ENCODE data around the gene CD8B2.
A peak's percentile ranks its signal among the peaks of the same experiment; 100 is the strongest.

The CD8B2 gene

GRCh38 chr2:106530866-106531265, 43.7 kb downstream of the CD8B2 start:
- peaks cover 9% of the 10 kb centered on the region for H3K27me3 Mint-ChIP-seq
- no peaks in the 10 kb centered on the region for H3K36me3 Mint-ChIP-seq
- no peak overlapping the region for H3K27ac Mint-ChIP-seq
- H3K4me1 Mint-ChIP-seq = no peaks in the 10 kb centered on the region
- H3K9me3 Mint-ChIP-seq = no peaks in the 10 kb centered on the region
- CTCF ChIA-PET = no interaction called here
- H3K4me3 Mint-ChIP-seq = no peak overlapping the region
- no peak for DNase-seq

GRCh38 chr2:106531676-106532214, 44.6 kb downstream of the CD8B2 start:
- no peaks in the 10 kb centered on the region for H3K36me3 Mint-ChIP-seq
- peaks cover 9% of the 10 kb centered on the region for H3K27me3 Mint-ChIP-seq

GRCh38 chr2:106532236-106532635, 45.1 kb downstream of the CD8B2 start:
- H3K4me1 Mint-ChIP-seq = no peaks in the 10 kb centered on the region
- peaks cover 9% of the 10 kb centered on the region for H3K27me3 Mint-ChIP-seq

More at GRCh38 chr2:106531676-106532214, 44.6 kb downstream of the CD8B2 start:
- Mint-ChIP-seq H3K9me3 (no peaks in the 10 kb centered on the region), H3K27ac (no peak overlapping the region), H3K4me3 (no peak overlapping the region), H3K4me1 (no peaks in the 10 kb centered on the region)
- DNase-seq = no peak
- CTCF ChIA-PET = no interaction called here

GRCh38 chr2:106534471-106534870, 47.3 kb downstream of the CD8B2 start:
- peaks cover 4% of the 10 kb centered on the region for H3K27me3 Mint-ChIP-seq
- no peak overlapping the region for H3K27ac Mint-ChIP-seq
- no peak overlapping the region for H3K4me3 Mint-ChIP-seq
- no peaks in the 10 kb centered on the region for H3K9me3 Mint-ChIP-seq
- CTCF ChIA-PET = no interaction called here
- H3K4me1 Mint-ChIP-seq = no peaks in the 10 kb centered on the region
- no peak for DNase-seq
- H3K36me3 Mint-ChIP-seq = no peaks in the 10 kb centered on the region

More at GRCh38 chr2:106532236-106532635, 45.1 kb downstream of the CD8B2 start:
- Mint-ChIP-seq H3K4me3 (no peak overlapping the region), H3K27ac (no peak overlapping the region), H3K9me3 (no peaks in the 10 kb centered on the region), H3K36me3 (no peaks in the 10 kb centered on the region)
- DNase-seq = no peak
- CTCF ChIA-PET = interaction anchor here (1.4 kb wide), 1 partner anchor 11 kb away, joined by 3 read pairs; no protein-coding TSS in a partner anchor

GRCh38 chr2:106536490-106536889, 49.3 kb downstream of the CD8B2 start:
- H3K4me1 Mint-ChIP-seq = no peaks in the 10 kb centered on the region
- no peak overlapping the region for H3K4me3 Mint-ChIP-seq
- H3K27me3 Mint-ChIP-seq = peaks cover 11% of the 10 kb centered on the region
- CTCF ChIA-PET = no interaction called here
- no peak overlapping the region for H3K27ac Mint-ChIP-seq
- H3K36me3 Mint-ChIP-seq = no peaks in the 10 kb centered on the region
- no peaks in the 10 kb centered on the region for H3K9me3 Mint-ChIP-seq
- DNase-seq = no peak

- CTCF ChIA-PET = interaction anchor here (0.6 kb wide), 1 partner anchor 333 kb away, joined by 3 read pairs; no protein-coding TSS in a partner anchor
- Mint-ChIP-seq H3K4me3 (no peak overlapping the region), H3K27ac (no peak overlapping the region), H3K9me3 (no peaks in the 10 kb centered on the region), H3K4me1 (no peaks in the 10 kb centered on the region), H3K27me3 (peaks cover 16% of the 10 kb centered on the region), H3K36me3 (no peaks in the 10 kb centered on the region)
- DNase-seq = no peak
Observed at GRCh38 chr2:106537047-106537446, 49.9 kb downstream of the CD8B2 start.

GRCh38 chr2:106537791-106538191, 50.6 kb downstream of the CD8B2 start:
- H3K27me3 Mint-ChIP-seq = peaks cover 20% of the 10 kb centered on the region
- H3K9me3 Mint-ChIP-seq = no peaks in the 10 kb centered on the region
- no peak overlapping the region for H3K27ac Mint-ChIP-seq
- DNase-seq = no peak
- CTCF ChIA-PET = no interaction called here
- H3K4me1 Mint-ChIP-seq = peaks cover 1% of the 10 kb centered on the region
- H3K4me3 Mint-ChIP-seq = no peak overlapping the region
- no peaks in the 10 kb centered on the region for H3K36me3 Mint-ChIP-seq

GRCh38 chr2:106540886-106541285, 53.7 kb downstream of the CD8B2 start:
- no peaks in the 10 kb centered on the region for H3K9me3 Mint-ChIP-seq
- no peaks in the 10 kb centered on the region for H3K36me3 Mint-ChIP-seq

GRCh38 chr2:106541333-106541732, 54.2 kb downstream of the CD8B2 start:
- H3K4me3 Mint-ChIP-seq = no peak overlapping the region
- H3K9me3 Mint-ChIP-seq = no peaks in the 10 kb centered on the region
- H3K4me1 Mint-ChIP-seq = peaks cover 3% of the 10 kb centered on the region
- peaks cover 36% of the 10 kb centered on the region for H3K27me3 Mint-ChIP-seq
- DNase-seq = no peak
- no peak overlapping the region for H3K27ac Mint-ChIP-seq
- CTCF ChIA-PET = interaction anchor here (0.8 to 1.1 kb wide), 2 partner anchors 11 to 436 kb away, joined by 3 read pairs; no protein-coding TSS in a partner anchor
- no peaks in the 10 kb centered on the region for H3K36me3 Mint-ChIP-seq

More at GRCh38 chr2:106540886-106541285, 53.7 kb downstream of the CD8B2 start:
- peaks cover 3% of the 10 kb centered on the region for H3K4me1 Mint-ChIP-seq
- CTCF ChIA-PET = interaction anchor here (0.8 to 1.1 kb wide), 2 partner anchors 11 to 435 kb away, joined by 3 read pairs; no protein-coding TSS in a partner anchor
- H3K27me3 Mint-ChIP-seq = peaks cover 36% of the 10 kb centered on the region
- DNase-seq = no peak
- no peak overlapping the region for H3K4me3 Mint-ChIP-seq
- no peak overlapping the region for H3K27ac Mint-ChIP-seq

GRCh38 chr2:106542746-106543359, 55.7 kb downstream of the CD8B2 start:
- DNase-seq = peak; percentile 81
- H3K4me1 Mint-ChIP-seq = peaks cover 3% of the 10 kb centered on the region
- no peaks in the 10 kb centered on the region for H3K9me3 Mint-ChIP-seq
- peaks cover 43% of the 10 kb centered on the region for H3K27me3 Mint-ChIP-seq
- H3K27ac Mint-ChIP-seq = no peak overlapping the region
- H3K36me3 Mint-ChIP-seq = no peaks in the 10 kb centered on the region
- peak overlapping the region; percentile 36 for H3K4me3 Mint-ChIP-seq
- CTCF ChIA-PET = interaction anchor here (0.6 to 2.4 kb wide), 6 partner anchors 10 to 437 kb away, joined by 3 to 10 read pairs (median 4); no protein-coding TSS in a partner anchor

GRCh38 chr2:106545007-106545406, 57.8 kb downstream of the CD8B2 start:
- Mint-ChIP-seq H3K27me3 (peaks cover 43% of the 10 kb centered on the region), H3K4me1 (peaks cover 3% of the 10 kb centered on the region), H3K4me3 (no peak overlapping the region), H3K9me3 (no peaks in the 10 kb centered on the region), H3K36me3 (no peaks in the 10 kb centered on the region), H3K27ac (no peak overlapping the region)
- CTCF ChIA-PET = no interaction called here
- no peak for DNase-seq

GRCh38 chr2:106546391-106546990, 59.3 kb downstream of the CD8B2 start:
- no peak for DNase-seq
- peaks cover 3% of the 10 kb centered on the region for H3K4me1 Mint-ChIP-seq
- no peaks in the 10 kb centered on the region for H3K9me3 Mint-ChIP-seq
- H3K27ac Mint-ChIP-seq = no peak overlapping the region
- no peaks in the 10 kb centered on the region for H3K36me3 Mint-ChIP-seq
- peaks cover 35% of the 10 kb centered on the region for H3K27me3 Mint-ChIP-seq
- H3K4me3 Mint-ChIP-seq = no peak overlapping the region
- CTCF ChIA-PET = interaction anchor here (0.8 to 1.3 kb wide), 3 partner anchors 16 to 436 kb away, joined by 4 read pairs; no protein-coding TSS in a partner anchor

GRCh38 chr2:106547164-106547903, 60.2 kb downstream of the CD8B2 start:
- CTCF ChIA-PET = no interaction called here
- Mint-ChIP-seq H3K27me3 (peaks cover 29% of the 10 kb centered on the region), H3K36me3 (no peaks in the 10 kb centered on the region), H3K4me1 (peaks cover 3% of the 10 kb centered on the region), H3K4me3 (no peak overlapping the region), H3K9me3 (no peaks in the 10 kb centered on the region), H3K27ac (no peak overlapping the region)
- no peak for DNase-seq

- no peaks in the 10 kb centered on the region for H3K4me1 Mint-ChIP-seq
- no peak for DNase-seq
- H3K36me3 Mint-ChIP-seq = no peaks in the 10 kb centered on the region
- no peaks in the 10 kb centered on the region for H3K9me3 Mint-ChIP-seq
- H3K4me3 Mint-ChIP-seq = no peak overlapping the region
- CTCF ChIA-PET = no interaction called here
- no peak overlapping the region for H3K27ac Mint-ChIP-seq
- H3K27me3 Mint-ChIP-seq = peaks cover 10% of the 10 kb centered on the region
Observed at GRCh38 chr2:106551417-106552130, 64.4 kb downstream of the CD8B2 start.

All from activated naive CD4-positive, alpha-beta T cell treated with anti-CD3 and anti-CD28 coated beads, Interleukin-2, amount 10 ng/mL, durations not matched to agents 7 days and 5 days (primary cell).